Common myeloid progenitor, CD34-positive (primary cell): Measurements from ENCODE around the gene FAM53B.

Source experiments
- CTCF ChIA-PET: fragments of 350-600 bp; sonication (Branson Sonifier 250); formaldehyde crosslinking; loops from one replicate; lab custom pipeline; 2021; ENCODE audit warnings: antibody characterized with exemption; lab: Charles Lee
- POLR2A ChIA-PET: fragments of 350-600 bp; sonication (Branson Sonifier 250); formaldehyde crosslinking; loops from one replicate; lab custom pipeline; 2021; ENCODE audit warnings: antibody characterized with exemption; lab: Charles Lee
- DNase-seq, 3 donors: peaks; one replicate each; pipeline versions ENCODE4 v3.0.0 to v3.0.0-alpha.2; 2013
- H3K27ac ChIP-seq, 2 experiments: 1 replicate in 1 of 2; 2 replicates in 1 of 2; pipeline ENCODE4 v1.7.0; 2013; ENCODE audit warnings: inconsistent platforms in 2 of 2, low read length in 2 of 2, mild to moderate bottlenecking in 2 of 2, low read depth in 1 of 2, moderate library complexity in 1 of 2; ENCODE audit not compliant: severe bottlenecking in 2 of 2, insufficient read depth in 1 of 2, poor library complexity in 1 of 2
- H3K27me3 ChIP-seq, 5 experiments: replicated peaks in 2 of 5; 1 replicate in 3 of 5; 2 replicates in 2 of 5; pipeline versions ENCODE4 v1.6.1 to v1.7.0; 2013; ENCODE audit warnings: low read length in 4 of 5, mild to moderate bottlenecking in 2 of 5, moderate library complexity in 2 of 5, inconsistent platforms in 1 of 5; ENCODE audit not compliant: insufficient read depth in 5 of 5, control insufficient read depth in 4 of 5
- H3K36me3 ChIP-seq, 4 experiments: 1 replicate in 2 of 4; 2 replicates in 2 of 4; pipeline versions ENCODE4 v1.6.1 to v1.7.0; 2013; ENCODE audit warnings: low read length in 3 of 4, control low read depth in 1 of 4, mild to moderate bottlenecking in 1 of 4; ENCODE audit not compliant: control insufficient read depth in 4 of 4, insufficient read depth in 4 of 4
- H3K4me1 ChIP-seq, 4 experiments: 1 replicate in 3 of 4; 2 replicates in 1 of 4; pipeline versions ENCODE4 v1.6.1 to v1.7.1; 2013; ENCODE audit warnings: low read length in 3 of 4, mild to moderate bottlenecking in 3 of 4, control low read depth in 1 of 4, inconsistent platforms in 1 of 4, moderate library complexity in 1 of 4; ENCODE audit not compliant: control insufficient read depth in 4 of 4, insufficient read depth in 4 of 4; ENCODE audit errors: control extremely low read depth in 1 of 4
- H3K4me3 ChIP-seq, 7 experiments: 1 replicate in 4 of 7; 2 replicates in 3 of 7; pipeline versions ENCODE4 v1.5.1 to v1.7.0; 2013; ENCODE audit warnings: mild to moderate bottlenecking in 7 of 7, low read length in 6 of 7, moderate library complexity in 6 of 7, inconsistent platforms in 2 of 7, low read depth in 2 of 7, control low read depth in 1 of 7; ENCODE audit not compliant: insufficient read depth in 4 of 7, control insufficient read depth in 1 of 7; ENCODE audit errors: extremely low read depth in 1 of 7
- H3K9me3 ChIP-seq, 5 experiments: 1 replicate in 4 of 5; 2 replicates in 1 of 5; pipeline versions ENCODE4 v1.6.1 to v1.7.1; 2013; ENCODE audit warnings: low read length in 4 of 5, mild to moderate bottlenecking in 2 of 5, inconsistent platforms in 1 of 5, low read depth in 1 of 5, moderate library complexity in 1 of 5; ENCODE audit not compliant: control insufficient read depth in 4 of 5, insufficient read depth in 2 of 5; ENCODE audit errors: control extremely low read depth in 1 of 5
- WGBS: methylation state at CpG from one replicate; pipeline ENCODE4 v1.1.5; 2013; ENCODE audit not compliant: insufficient coverage; 5-methylcytosine and 5-hydroxymethylcytosine counted together

FAM53B gene

DNA sequence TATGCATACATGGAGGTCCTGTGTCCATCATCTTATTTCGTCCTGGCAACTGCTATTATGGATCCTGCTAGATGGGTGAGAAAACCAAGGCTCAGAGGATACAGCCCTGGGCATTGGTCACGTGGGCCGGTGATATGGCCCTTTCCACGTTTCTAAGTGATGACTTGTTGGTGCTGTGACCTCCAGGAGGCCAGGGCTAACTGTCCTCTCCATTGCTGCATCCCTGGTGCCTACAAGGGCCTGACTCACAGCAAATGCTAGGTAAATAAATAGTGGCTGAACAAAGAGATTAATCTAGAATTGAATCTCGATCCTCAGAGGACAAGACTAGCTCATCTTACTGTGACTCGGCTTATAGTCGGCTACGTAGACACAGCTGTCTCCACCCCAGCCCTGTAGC, 78.6 kb downstream of the FAM53B start:
- CTCF ChIA-PET = interaction anchor here (1.3 to 1.9 kb wide), 3 partner anchors 10 to 52 kb away, joined by 3 to 7 read pairs (median 5); no protein-coding TSS in a partner anchor
- H3K4me1 ChIP-seq = peaks cover 0 to 10% (median 0%) of the 10 kb centered on the region in 4 experiments
- H3K4me3 ChIP-seq = no peak overlapping the region
- no peak for DNase-seq
- no peaks in the 10 kb centered on the region for H3K27me3 ChIP-seq
- WGBS = 98% methylated on average over 8 of the region's 8 CpGs
- H3K36me3 ChIP-seq = peaks cover 6 to 71% (median 20%) of the 10 kb centered on the region in 4 experiments
- no peak overlapping the region for H3K27ac ChIP-seq
- H3K9me3 ChIP-seq = no peaks in the 10 kb centered on the region
- POLR2A ChIA-PET = no interaction called here

GRCh38 chr10:124665091-124665490, 79.1 kb downstream of the FAM53B start:
- WGBS = 46% methylated on average over 2 of the region's 2 CpGs
- H3K4me3 ChIP-seq = no peak overlapping the region
- H3K4me1 ChIP-seq = peaks cover 0 to 7% (median 0%) of the 10 kb centered on the region in 4 experiments
- ChIA-PET POLR2A (no interaction called here), CTCF (interaction anchor here (1.2 to 1.9 kb wide), 5 partner anchors 8 to 53 kb away, joined by 3 to 7 read pairs (median 3); no protein-coding TSS in a partner anchor)
- H3K27ac ChIP-seq = no peak overlapping the region
- H3K9me3 ChIP-seq = no peaks in the 10 kb centered on the region
- H3K36me3 ChIP-seq = peaks cover 6 to 68% (median 18%) of the 10 kb centered on the region in 4 experiments
- H3K27me3 ChIP-seq = no peaks in the 10 kb centered on the region
- DNase-seq = no peak

- H3K4me3 ChIP-seq = no peak overlapping the region
- WGBS = 95% methylated on average over 11 of the region's 11 CpGs
- no peak overlapping the region for H3K27ac ChIP-seq
- no peaks in the 10 kb centered on the region for H3K9me3 ChIP-seq
- ChIA-PET CTCF (interaction anchor here (1.0 to 1.9 kb wide), 11 partner anchors 9 to 79 kb away, joined by 3 to 11 read pairs (median 3); no protein-coding TSS in a partner anchor), POLR2A (no interaction called here)
- no peak for DNase-seq
- peaks cover 6 to 61% (median 15%) of the 10 kb centered on the region in 4 experiments for H3K36me3 ChIP-seq
- peaks cover 0 to 7% (median 0%) of the 10 kb centered on the region in 4 experiments for H3K4me1 ChIP-seq
- H3K27me3 ChIP-seq = no peaks in the 10 kb centered on the region
Observed at GRCh38 chr10:124663766-124664360, 80.3 kb downstream of the FAM53B start.

GRCh38 chr10:124663228-124663627, 81.0 kb downstream of the FAM53B start:
- 100% methylated on average over 2 of the region's 8 CpGs for WGBS
- no peak overlapping the region for H3K27ac ChIP-seq
- no peaks in the 10 kb centered on the region for H3K27me3 ChIP-seq
- H3K4me3 ChIP-seq = no peak overlapping the region
- peaks cover 0 to 7% (median under 1%) of the 10 kb centered on the region in 4 experiments for H3K4me1 ChIP-seq
- H3K9me3 ChIP-seq = no peaks in the 10 kb centered on the region
- ChIA-PET POLR2A (no interaction called here), CTCF (interaction anchor here (1.0 to 3.8 kb wide), 10 partner anchors 8 to 80 kb away, joined by 3 to 18 read pairs (median 4); no protein-coding TSS in a partner anchor)
- DNase-seq = no peak
- H3K36me3 ChIP-seq = peaks cover 3 to 60% (median 15%) of the 10 kb centered on the region in 4 experiments

DNA sequence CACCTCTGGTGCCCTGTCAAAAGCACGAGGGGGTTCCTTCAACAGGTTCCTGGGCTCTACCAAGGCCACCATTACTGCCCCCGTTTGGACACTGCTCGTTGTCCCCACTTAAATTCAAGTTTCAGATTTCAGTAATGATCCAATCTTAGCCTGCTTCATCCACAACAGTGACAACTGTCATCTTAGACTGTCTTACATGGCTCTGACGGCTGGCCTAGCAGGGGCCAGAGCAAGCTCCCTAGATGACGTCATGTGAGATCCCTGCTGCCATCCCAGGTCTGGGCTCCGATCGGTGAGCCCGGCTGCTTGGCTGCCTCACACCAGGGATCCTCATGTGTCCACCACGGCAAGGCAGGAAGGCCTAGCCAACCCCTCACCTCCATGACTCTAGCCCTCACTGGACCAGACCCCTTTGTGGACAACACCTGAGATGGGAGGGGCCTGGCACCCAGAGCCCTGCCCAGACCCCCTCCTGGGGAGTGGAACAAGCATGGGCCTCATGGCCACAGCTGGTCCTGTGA, 82.5 kb downstream of the FAM53B start:
- Histone ChIP-seq H3K4me1 (peaks cover 0 to 15% (median 6%) of the 10 kb centered on the region in 4 experiments), H3K9me3 (no peaks in the 10 kb centered on the region), H3K36me3 (peaks cover under 1 to 55% (median 13%) of the 10 kb centered on the region in 4 experiments), H3K27ac (no peak overlapping the region), H3K27me3 (no peaks in the 10 kb centered on the region), H3K4me3 (no peak overlapping the region)
- WGBS = 99% methylated on average over 8 of the region's 9 CpGs
- ChIA-PET CTCF (interaction anchor here (1.5 to 3.8 kb wide), 2 partner anchors 11 to 13 kb away, joined by 3 to 18 read pairs; no protein-coding TSS in a partner anchor), POLR2A (no interaction called here)
- no peak for DNase-seq

DNA sequence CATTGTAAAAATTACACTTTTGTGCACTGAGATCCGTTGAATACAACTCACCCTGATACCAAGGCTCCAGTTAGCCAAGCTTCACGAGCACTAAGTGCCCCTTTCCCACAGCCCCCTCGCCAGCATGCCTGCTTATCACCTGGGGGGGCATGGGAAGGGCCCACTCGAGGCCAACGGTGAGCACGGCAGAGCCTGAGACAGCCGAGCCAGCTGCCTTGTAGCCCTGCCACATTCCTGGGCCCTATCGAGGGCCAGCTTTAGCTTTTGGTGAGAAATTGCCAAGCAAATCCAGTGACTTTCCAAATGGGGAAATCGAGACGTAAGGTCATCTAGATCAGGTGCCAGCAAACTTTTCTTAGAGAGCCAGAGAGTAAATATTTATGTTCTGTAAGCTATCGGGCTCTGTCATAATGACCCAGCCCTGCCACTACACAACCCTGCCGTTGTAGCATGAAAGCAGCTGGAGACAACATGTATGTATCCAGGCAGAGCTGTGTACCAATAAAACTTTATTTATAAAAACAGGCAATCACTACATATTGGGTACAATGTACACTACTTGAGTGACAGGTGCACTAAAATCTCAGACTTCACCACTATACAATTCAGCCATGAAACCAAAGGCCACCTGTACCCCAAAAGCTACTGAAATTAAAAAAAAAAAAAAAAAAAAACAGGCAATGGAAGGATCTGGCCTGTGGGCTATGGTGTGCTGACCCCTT, 83.6 kb downstream of the FAM53B start:
- H3K4me3 ChIP-seq = no peak overlapping the region
- ChIA-PET POLR2A (no interaction called here), CTCF (interaction anchor here (0.9 to 3.8 kb wide), 9 partner anchors 9 to 181 kb away, joined by 3 to 18 read pairs (median 3); no protein-coding TSS in a partner anchor)
- WGBS = 99% methylated on average over 10 of the region's 12 CpGs
- no peaks in the 10 kb centered on the region for H3K27me3 ChIP-seq
- H3K9me3 ChIP-seq = no peaks in the 10 kb centered on the region
- H3K4me1 ChIP-seq = peaks cover 0 to 22% (median 6%) of the 10 kb centered on the region in 4 experiments
- peaks cover 2 to 50% (median 13%) of the 10 kb centered on the region in 4 experiments for H3K36me3 ChIP-seq
- no peak overlapping the region for H3K27ac ChIP-seq
- no peak for DNase-seq
